Lower lobe of right lung (tissue), 2 donors: ENCODE results near the gene KLHL22. TPM values are rescaled to one million over a fixed set of nuclear protein-coding genes. Genes with fewer than 3 reads are reported as not detected.

Experiments
- ATAC-seq, 2 donors: fragments of 200-7000 bp; cut with Tn5 transposase; one replicate each; pipeline ENCODE4 v1.9.1; 2020 to 2022; ENCODE audit warnings: mild to moderate bottlenecking in 2 of 2, moderate library complexity in 2 of 2
- DNase-seq: peaks from one replicate; pipeline ENCODE4 v3.0.0-alpha.2; 2020
- H3K27ac ChIP-seq: fragments of 200-600 bp; one replicate; pipeline ENCODE4 v1.8.0; 2022
- H3K27me3 ChIP-seq: fragments of 200-600 bp; one replicate; pipeline ENCODE4 v1.8.0; 2022; ENCODE audit warnings: low read depth
- H3K36me3 ChIP-seq: fragments of 200-600 bp; one replicate; pipeline ENCODE4 v1.8.0; 2022; ENCODE audit warnings: mild to moderate bottlenecking
- H3K4me1 ChIP-seq: fragments of 200-600 bp; one replicate; pipeline ENCODE4 v1.8.0; 2022
- H3K4me3 ChIP-seq: fragments of 200-600 bp; one replicate; pipeline ENCODE4 v1.8.0; 2022; ENCODE audit warnings: mild to moderate bottlenecking
- H3K9me3 ChIP-seq: fragments of 200-600 bp; one replicate; pipeline ENCODE4 v1.8.0; 2022
- CTCF ChIP-seq: fragments of 200-600 bp; IDR thresholded peaks from one replicate; pipeline ENCODE4 v1.8.0; 2022; ENCODE audit warnings: antibody characterized with exemption, mild to moderate bottlenecking
- intact Hi-C: fragments of 100-400 bp; cut with DNase I; formaldehyde crosslinking; loops from one replicate; pipeline ENCODE4 v1.11.0; 2022
- total RNA-seq: library from RNA; stranded (reverse); fragmentation: NEBNext Ultra II Directional; extraction: Animal tissue kit (Norgen Biotek cat#: 25700); gene quantifications from one replicate; pipeline ENCODE4 v1.2.1, GENCODE V29; 2021
- donor health status: DM: no; HTN: yes; CAD: no; lungs with severe emphysema.

KLHL22 gene
- total RNA-seq, 1 donor from 2014 or later: 24.0 TPM

- H3K27ac ChIP-seq: no peak overlapping the region
- intact Hi-C loops: no loop called here
Observed at GRCh38 chr22:20434773-20435172, 60.8 kb downstream of the KLHL22 start.

GRCh38 chr22:20434264-20434751 is 61.3 kb downstream of the KLHL22 start:
- no peak overlapping the region for H3K4me3 ChIP-seq
- ATAC-seq (no peak), DNase-seq (peak; percentile 27)
- no peak overlapping the region for H3K27ac ChIP-seq
- H3K27me3 ChIP-seq: peaks cover 56% of the 10 kb centered on the region
- intact Hi-C loops: no loop called here
- H3K4me1 ChIP-seq: peaks cover 44% of the 10 kb centered on the region
- H3K9me3 ChIP-seq: no peaks in the 10 kb centered on the region
- TF ChIP-seq CTCF: no peak
- peaks cover 1% of the 10 kb centered on the region for H3K36me3 ChIP-seq

More at GRCh38 chr22:20434773-20435172, 60.8 kb downstream of the KLHL22 start:
- peaks cover 53% of the 10 kb centered on the region for H3K27me3 ChIP-seq
- H3K4me3 ChIP-seq: no peak overlapping the region
- DNase-seq: peak; percentile 18
- H3K4me1 ChIP-seq: peaks cover 42% of the 10 kb centered on the region
- no peaks in the 10 kb centered on the region for H3K9me3 ChIP-seq
- TF ChIP-seq CTCF: no peak
- no peak for ATAC-seq
- H3K36me3 ChIP-seq: no peaks in the 10 kb centered on the region

- Histone ChIP-seq H3K27me3 (peaks cover 56% of the 10 kb centered on the region), H3K4me1 (peaks cover 38% of the 10 kb centered on the region), H3K9me3 (no peaks in the 10 kb centered on the region), H3K27ac (no peak overlapping the region), H3K36me3 (peaks cover 7% of the 10 kb centered on the region), H3K4me3 (no peak overlapping the region)
- intact Hi-C loops: no loop called here
- ATAC-seq: no peak
- no peak for TF ChIP-seq CTCF
- DNase-seq: peak; percentile 22
Observed at GRCh38 chr22:20433686-20434241, 61.8 kb downstream of the KLHL22 start.

GRCh38 chr22:20433191-20433590 is 62.4 kb downstream of the KLHL22 start:
- Histone ChIP-seq H3K27ac (no peak overlapping the region), H3K36me3 (peaks cover 13% of the 10 kb centered on the region), H3K4me3 (no peak overlapping the region), H3K27me3 (peaks cover 56% of the 10 kb centered on the region), H3K9me3 (no peaks in the 10 kb centered on the region), H3K4me1 (peaks cover 34% of the 10 kb centered on the region)
- ATAC-seq: no peak
- peak; percentile 24 for DNase-seq
- intact Hi-C loops: no loop called here
- no peak for TF ChIP-seq CTCF

- Histone ChIP-seq H3K27ac (no peak overlapping the region), H3K9me3 (no peaks in the 10 kb centered on the region), H3K4me3 (no peak overlapping the region), H3K4me1 (peaks cover 29% of the 10 kb centered on the region), H3K27me3 (peaks cover 51% of the 10 kb centered on the region), H3K36me3 (peaks cover 16% of the 10 kb centered on the region)
- DNase-seq (peak; percentile 11), ATAC-seq (no peak)
- no peak for TF ChIP-seq CTCF
- intact Hi-C loops: no loop called here
Observed at GRCh38 chr22:20432244-20432686, 63.3 kb downstream of the KLHL22 start.
